Aorta (tissue), 5 donors: Measurements from ENCODE around the gene RBMY1F. TPM values are rescaled to one million over a fixed set of nuclear protein-coding genes. Genes with fewer than 3 reads are reported as not detected.
"Not testable (repeated sequence)": the region's sequence is repeated elsewhere in the genome, so short reads cannot be mapped to it uniquely, and the experiment has no call there.

Experiments
- ATAC-seq: fragments of 200-7000 bp; cut with Tn5 transposase; one replicate; pipeline ENCODE4 v1.9.1; 2022; ENCODE audit warnings: moderate library complexity; ENCODE audit not compliant: low FRiP score
- DNase-seq, 2 donors: peaks; one replicate each; pipeline ENCODE4 v3.0.0-alpha.2; 2020
- H3K27ac ChIP-seq, 2 donors: one replicate each; pipeline ENCODE4 v1.5.1; 2013; ENCODE audit warnings: low read length in 2 of 2, mild to moderate bottlenecking in 2 of 2, moderate library complexity in 2 of 2, control low read depth in 1 of 2, inconsistent platforms in 1 of 2, low read depth in 1 of 2
- H3K27me3 ChIP-seq, 2 donors: one replicate each; pipeline ENCODE4 v1.6.1; 2013; ENCODE audit warnings: control low read depth in 1 of 2, low read length in 1 of 2, mild to moderate bottlenecking in 1 of 2, moderate library complexity in 1 of 2; ENCODE audit not compliant: insufficient read depth in 2 of 2, control insufficient read depth in 1 of 2
- H3K36me3 ChIP-seq, 2 donors: one replicate each; pipeline ENCODE4 v1.6.1; 2013; ENCODE audit warnings: control low read depth in 1 of 2, low read length in 1 of 2, mild to moderate bottlenecking in 1 of 2; ENCODE audit not compliant: insufficient read depth in 2 of 2, control insufficient read depth in 1 of 2
- H3K4me1 ChIP-seq, 2 donors: one replicate each; pipeline ENCODE4 v1.6.1; 2013; ENCODE audit warnings: low read length in 2 of 2, control low read depth in 1 of 2, mild to moderate bottlenecking in 1 of 2, moderate library complexity in 1 of 2; ENCODE audit not compliant: insufficient read depth in 2 of 2, control insufficient read depth in 1 of 2
- H3K4me3 ChIP-seq, 2 donors: one replicate each; pipeline ENCODE4 v1.5.1; 2013; ENCODE audit warnings: low read length in 2 of 2, control low read depth in 1 of 2, mild to moderate bottlenecking in 1 of 2
- H3K9me3 ChIP-seq: one replicate; pipeline ENCODE4 v1.6.1; 2013; ENCODE audit warnings: mild to moderate bottlenecking, low read length; ENCODE audit not compliant: control insufficient read depth
- WGBS, 2 donors: extraction: QIAGEN DNeasy Blood & Tissue Kit; methylation state at CpG; one replicate each; pipeline ENCODE4 v1.1.7; 2013; 5-methylcytosine and 5-hydroxymethylcytosine counted together
- intact Hi-C, 2 donors: fragments of 100-400 bp; cut with DNase I; formaldehyde crosslinking; loops; one replicate each; pipeline versions ENCODE4 v1.14.2 to v1.15.0; 2022
- long read RNA-seq, 2 donors: library from polyadenylated mRNA; unstranded; transcript quantifications; one replicate each; pipeline ENCODE4 v2.0.0, GENCODE V29; 2020 to 2021
- polyA plus RNA-seq, 2 donors: library from polyadenylated mRNA; stranded (reverse); fragments of 200-250 nt; gene quantifications; one replicate each; pipeline ENCODE4 v1.2.3, GENCODE V29; 2013
- total RNA-seq, 2 donors: library from RNA; stranded (reverse); fragmentation: NEBNext Ultra II Directional; extraction: Animal tissue kit (Norgen Biotek cat#: 25700); gene quantifications; one replicate each; pipeline ENCODE4 v1.2.1, GENCODE V29; 2021
- donor health status: healthy with polysubstance abuse.
- donor health status: Bipolar disorder and iron deficiency.
- donor health status: DM: no; HTN: no; CAD: no.
- donor health status: DM: no; HTN: no; CAD: no.
- donor health status: DM: yes; HTN: yes; CAD: no.

Gene RBMY1F
- total RNA-seq (not detected), polyA plus RNA-seq (not detected)
- long read RNA-seq, donor 1, result 0 reads
- long read RNA-seq, donor 2, result 0 reads

DNA sequence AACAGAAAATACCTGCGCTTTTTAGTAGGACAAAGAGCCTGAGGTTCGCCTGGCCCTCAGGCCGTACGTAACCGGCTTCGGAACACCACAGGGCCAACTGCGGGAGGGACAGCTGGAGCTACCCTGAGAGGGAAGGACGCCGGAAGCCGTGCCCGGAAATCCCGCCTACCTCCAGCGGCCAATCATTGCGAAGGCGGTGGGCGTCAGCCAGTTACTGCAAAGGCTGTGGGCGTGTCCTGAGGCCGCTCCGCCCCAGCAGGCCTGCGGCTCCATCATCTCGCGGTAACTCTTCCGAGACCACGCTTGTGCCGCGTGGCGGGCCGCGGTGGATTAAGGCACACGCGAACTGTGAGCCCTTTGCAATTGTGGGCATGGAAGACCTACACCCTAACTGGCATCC is at the start of gene RBMY1F:
Gene RBMY1F, minus strand, starts transcription at position 101 of the 400 bp plus-strand sequence. CDS start 1,954 bp downstream, outside the sequence.
- DNase-seq, H3K9me3 ChIP-seq, H3K4me1 ChIP-seq, H3K27ac ChIP-seq, H3K36me3 ChIP-seq, intact Hi-C loops, ATAC-seq, H3K4me3 ChIP-seq, H3K27me3 ChIP-seq: not testable (repeated sequence)
- WGBS, 2 donors, result no CpG with 5 or more reads among the region's 31 CpGs

DNA sequence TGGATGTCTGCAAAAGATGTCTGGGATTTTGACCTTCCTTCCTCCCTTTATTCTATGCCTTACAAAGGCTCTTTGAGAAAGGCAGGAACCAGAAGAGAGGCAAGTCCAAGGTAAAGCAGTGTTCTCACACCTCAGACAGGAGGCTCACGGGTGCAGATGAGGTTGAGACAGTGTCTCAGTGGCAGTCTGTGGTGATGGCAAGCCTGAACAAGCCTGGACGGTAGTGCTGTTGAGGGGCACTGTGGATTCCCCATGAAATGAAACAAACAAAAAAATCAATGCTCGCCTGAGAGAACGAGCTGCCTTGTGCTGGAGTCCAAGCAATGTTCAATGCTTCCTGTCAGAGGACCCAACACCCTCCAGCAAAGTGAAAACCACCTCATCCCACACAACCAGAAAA is 31.6 kb downstream of the RBMY1F start:
- H3K9me3 ChIP-seq, H3K36me3 ChIP-seq, DNase-seq, H3K27me3 ChIP-seq, ATAC-seq, intact Hi-C loops, H3K4me1 ChIP-seq, H3K4me3 ChIP-seq, H3K27ac ChIP-seq: not testable (repeated sequence)
- no CpG with 5 or more reads among the region's 4 CpGs for WGBS, 2 donors

DNA sequence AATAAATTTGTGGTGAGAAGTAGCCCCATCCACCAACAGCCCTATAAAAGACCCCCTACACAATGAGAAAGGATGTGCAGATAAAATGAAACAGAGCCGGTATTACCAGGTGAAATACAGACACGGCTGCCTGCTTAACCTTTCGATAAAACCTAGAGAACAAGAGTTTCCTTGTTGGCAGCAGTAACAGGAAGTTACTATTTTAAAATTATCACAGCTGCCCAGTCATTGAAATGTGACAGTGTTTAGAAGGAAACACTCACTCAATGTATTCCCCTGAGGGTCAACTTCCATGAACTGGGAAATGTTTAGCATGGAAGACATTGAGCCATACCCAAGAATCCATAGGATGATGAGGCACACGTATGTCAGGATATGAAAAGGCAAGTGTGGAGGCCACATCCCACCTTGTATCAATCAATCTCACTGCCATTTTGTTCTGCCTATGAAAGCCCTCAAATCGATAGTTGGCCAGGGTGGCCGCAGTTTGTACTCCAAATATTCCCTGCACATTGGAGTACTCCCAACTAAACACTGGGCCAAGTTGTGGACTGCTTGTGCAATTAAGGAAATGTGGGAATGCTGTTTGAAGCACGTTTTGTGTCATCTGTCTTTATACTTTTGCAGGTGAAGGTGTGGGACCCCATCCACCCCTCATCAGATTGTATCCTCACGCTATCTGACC is 41.6 kb downstream of the RBMY1F start:
- H3K4me3 ChIP-seq, intact Hi-C loops, DNase-seq, H3K4me1 ChIP-seq, ATAC-seq, H3K9me3 ChIP-seq, H3K27me3 ChIP-seq, H3K36me3 ChIP-seq, H3K27ac ChIP-seq: not testable (repeated sequence)
- no CpG with 5 or more reads among the region's 8 CpGs for WGBS, 2 donors

DNA sequence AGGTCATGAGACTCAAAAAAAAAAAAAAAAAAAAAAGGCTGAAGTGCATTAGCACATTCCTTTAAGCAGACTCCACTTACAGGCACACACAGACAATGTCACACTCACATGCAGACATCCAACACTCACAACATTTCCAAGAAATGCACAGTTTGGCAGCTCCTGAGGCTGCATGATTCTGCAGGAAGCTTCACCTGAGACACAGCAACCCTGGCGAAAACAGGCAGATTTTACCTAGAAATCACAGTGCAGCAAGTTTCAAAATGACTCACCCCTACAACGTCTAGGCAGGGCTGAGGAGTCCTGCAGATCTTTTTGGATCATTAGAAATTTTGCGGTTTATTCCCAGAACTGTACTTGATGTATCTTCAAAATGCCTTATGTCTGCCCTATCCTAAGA is 48.0 kb downstream of the RBMY1F start:
- ATAC-seq, H3K27me3 ChIP-seq, H3K4me1 ChIP-seq, H3K27ac ChIP-seq, H3K9me3 ChIP-seq, H3K36me3 ChIP-seq, DNase-seq, H3K4me3 ChIP-seq, intact Hi-C loops: not testable (repeated sequence)
- no CpG with 5 or more reads among the region's 3 CpGs for WGBS, 2 donors

DNA sequence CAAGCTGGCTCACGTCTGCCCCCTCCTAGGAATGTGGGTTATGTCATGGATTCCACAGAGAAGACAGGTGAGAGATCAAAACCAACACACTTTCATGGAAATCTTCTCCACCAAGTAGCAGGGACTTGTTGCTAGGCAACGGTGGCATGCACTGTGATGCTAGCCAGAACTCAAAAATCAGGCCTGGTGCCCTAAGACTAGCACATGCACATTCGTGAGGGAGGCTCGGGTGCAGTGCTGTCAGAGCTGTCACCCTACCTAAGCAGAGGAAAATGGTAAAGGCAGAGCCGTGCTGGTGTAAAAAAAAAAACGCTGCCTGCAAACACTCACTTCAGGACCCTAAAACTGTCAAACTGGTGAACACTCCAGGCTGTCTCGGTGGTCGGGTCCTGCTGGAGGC is 52.2 kb downstream of the RBMY1F start:
- H3K9me3 ChIP-seq, ATAC-seq, H3K27ac ChIP-seq, DNase-seq, H3K36me3 ChIP-seq, H3K27me3 ChIP-seq, H3K4me3 ChIP-seq, H3K4me1 ChIP-seq, intact Hi-C loops: not testable (repeated sequence)
- WGBS, 2 donors, result no CpG with 5 or more reads among the region's 8 CpGs

Other genes starting within 250 kb of the RBMY1F start
- not detected for gene RBMY1J, start 220.5 kb upstream of the RBMY1F start, total RNA-seq
- not detected for gene RBMY1J, start 220.5 kb upstream of the RBMY1F start, polyA plus RNA-seq